Adrenal gland (tissue), 5 donors: Measurements from ENCODE around the gene DMC1.

Experiments used
- CTCF ChIP-seq, 6 experiments: fragments of 450-650 bp in 4 of 6; fragments of 200-600 bp in 2 of 6; sonication (generic) in 1 of 6; IDR thresholded peaks; 1 replicate in 5 of 6; 2 replicates in 1 of 6; pipeline versions ENCODE4 v1.5.1 to v1.8.0; 2016 to 2021; ENCODE audit warnings: antibody characterized with exemption in 6 of 6, mild to moderate bottlenecking in 2 of 6, moderate library complexity in 1 of 6
- POLR2A ChIP-seq, 2 donors: fragments of 450-650 bp; IDR thresholded peaks; one replicate each; pipeline ENCODE4 v1.6.1; 2017; ENCODE audit warnings: antibody characterized with exemption in 2 of 2, mild to moderate bottlenecking in 2 of 2, moderate library complexity in 1 of 2
- donor health status: DM: no; HTN: no; CAD: no.

- TF ChIP-seq CTCF (IDR thresholded peaks at IDR 0.05) (no peak), POLR2A (IDR thresholded peaks at IDR 0.05) (no peak)
Observed at GRCh38 chr22:38490915-38491314, 79.1 kb downstream of the DMC1 start.
